EL (cell line): ENCODE results near the gene CCDC110.

Experiments used
- DNase-seq: peaks from one replicate; pipeline ENCODE4 v3.0.0-alpha.2; 2016

The CCDC110 gene

DNA sequence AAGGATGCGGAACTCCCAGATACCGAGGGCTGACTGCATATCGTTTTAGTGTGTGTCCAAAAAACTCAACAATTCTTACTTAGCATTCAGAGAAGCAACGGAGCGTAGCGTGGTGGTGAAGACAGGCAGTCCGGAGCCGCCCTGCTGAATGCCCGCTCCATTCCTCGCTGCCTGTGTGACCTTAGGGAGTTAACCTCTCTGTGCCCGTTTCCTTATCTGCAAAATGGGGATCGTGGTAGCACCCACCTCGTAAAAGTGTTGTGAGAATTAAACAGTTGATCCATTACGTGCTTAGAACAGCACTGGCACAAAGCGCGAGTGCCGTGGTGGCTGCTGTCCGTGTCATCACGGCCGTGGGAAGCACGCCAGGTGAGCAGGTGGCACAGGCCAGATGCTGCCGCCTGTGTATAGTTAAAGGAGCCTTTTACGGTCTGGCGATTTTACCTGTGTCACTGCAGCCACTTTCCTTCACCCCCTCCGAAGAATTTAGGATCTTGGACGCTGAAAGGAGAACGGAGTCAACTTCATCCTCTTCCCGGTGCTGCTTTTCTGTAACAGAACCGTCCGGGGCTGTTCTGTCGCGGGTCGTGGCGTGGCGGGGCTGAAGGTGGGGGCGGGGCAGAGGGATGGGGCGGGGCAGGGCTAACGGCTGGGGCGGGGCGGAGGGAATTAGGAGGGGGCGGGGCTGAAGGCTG is 885 bp downstream of the CCDC110 start:
- DNase-seq: peak; percentile 14

DNA sequence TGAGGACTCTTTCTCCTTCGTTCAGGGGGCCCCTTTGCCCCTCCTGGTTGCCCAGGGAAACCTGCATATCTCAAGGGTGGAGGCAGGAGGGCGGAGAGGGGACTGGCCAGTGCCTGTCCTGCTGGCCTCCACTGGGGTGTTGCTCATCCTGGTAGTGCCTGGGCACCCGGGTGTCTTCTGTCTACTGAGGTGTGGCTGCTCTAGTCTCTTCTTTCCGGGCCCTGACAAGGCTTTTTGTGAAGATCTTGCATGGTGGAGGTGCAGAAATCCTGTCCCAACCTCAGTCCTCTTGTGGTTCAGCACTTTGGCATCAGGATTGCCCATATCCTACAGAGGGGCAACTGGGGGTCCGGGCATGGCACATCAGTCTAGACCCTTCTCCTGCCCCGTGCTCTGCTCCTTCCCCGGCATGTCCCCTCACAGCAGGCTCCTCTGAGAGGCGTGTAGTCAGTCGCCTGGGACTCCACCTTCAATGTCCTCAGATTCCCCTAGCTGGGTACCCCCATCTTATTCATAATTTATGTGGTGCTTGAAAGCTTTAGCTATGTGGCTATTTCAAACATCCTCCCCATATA is 1.9 kb downstream of the CCDC110 start:
- no peak for DNase-seq

DNA sequence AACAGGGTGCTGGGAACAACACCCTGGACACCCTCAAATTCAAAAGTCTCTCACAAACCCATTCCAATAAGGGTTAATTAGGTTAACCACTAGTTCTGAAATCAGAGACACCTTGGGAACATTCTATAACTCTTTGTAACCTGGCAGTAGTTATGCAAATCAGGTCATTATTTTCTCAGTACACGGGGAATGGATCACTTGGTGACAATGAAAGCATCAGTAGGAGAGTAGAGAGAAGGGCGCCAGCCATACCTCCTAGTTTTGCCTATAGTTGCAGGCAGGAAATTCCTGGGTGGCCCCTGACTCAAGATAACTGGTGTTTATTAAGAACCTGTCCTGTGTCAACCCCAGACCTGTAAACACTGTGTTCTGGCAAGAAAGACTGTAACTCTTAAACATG is 2.5 kb downstream of the CCDC110 start:
- no peak for DNase-seq

DNA sequence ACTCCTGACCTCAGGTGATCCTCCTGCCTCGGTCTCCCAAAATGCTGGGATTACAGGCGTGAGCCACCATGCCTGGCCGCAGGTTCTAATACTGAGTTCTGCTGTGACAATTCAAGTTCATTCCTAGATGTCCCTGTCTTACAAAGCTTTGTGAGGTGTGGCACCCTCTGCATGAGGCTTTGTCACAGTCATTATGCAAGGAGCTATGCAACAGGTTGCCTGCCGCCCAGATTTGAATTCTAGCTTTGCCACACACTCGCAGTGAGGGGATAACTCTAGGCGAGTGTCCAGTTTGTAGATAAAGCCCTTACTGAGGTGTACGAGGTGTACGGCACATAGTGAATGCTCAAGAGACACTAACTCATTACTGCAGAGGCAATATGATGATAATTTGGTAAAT is 3.5 kb downstream of the CCDC110 start:
- no peak for DNase-seq

DNA sequence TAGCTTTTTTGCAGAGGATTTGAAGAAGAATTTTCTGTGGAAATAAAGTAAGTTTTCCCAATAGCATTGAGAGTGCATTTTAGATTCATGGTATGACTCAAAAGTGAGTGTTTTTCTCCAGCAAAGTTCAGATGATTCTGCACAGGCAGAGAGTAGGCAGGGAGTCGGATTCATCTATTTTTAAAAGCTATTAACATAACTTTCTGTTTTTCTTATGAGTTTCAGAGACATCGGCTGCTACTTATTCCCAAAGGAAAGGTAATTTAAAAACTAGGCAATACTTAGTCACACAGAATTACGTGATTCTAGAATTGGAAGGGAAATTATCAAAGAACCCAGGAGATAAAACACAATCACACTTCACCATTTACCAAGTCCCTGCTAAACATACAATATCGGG is 4.4 kb downstream of the CCDC110 start:
- DNase-seq: no peak

DNA sequence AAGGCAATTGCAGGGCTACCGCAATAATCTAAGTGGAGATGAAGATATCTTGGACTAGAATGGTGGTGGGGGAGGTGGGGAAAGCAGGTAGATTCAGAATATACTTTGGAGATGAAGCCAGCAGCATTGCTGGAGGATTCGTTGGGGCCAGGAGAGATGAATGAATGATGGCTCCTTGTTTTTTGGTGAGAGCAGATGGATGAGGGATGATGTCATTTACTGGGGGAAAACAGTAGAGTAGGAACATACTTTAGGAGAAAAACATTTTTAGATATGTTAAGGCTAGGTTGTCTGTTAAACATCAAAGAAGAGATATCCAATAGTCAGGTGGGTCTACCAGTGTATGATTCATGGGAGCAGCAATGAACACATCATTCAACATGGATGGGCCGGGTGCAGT is 5.8 kb downstream of the CCDC110 start:
- no peak for DNase-seq

DNA sequence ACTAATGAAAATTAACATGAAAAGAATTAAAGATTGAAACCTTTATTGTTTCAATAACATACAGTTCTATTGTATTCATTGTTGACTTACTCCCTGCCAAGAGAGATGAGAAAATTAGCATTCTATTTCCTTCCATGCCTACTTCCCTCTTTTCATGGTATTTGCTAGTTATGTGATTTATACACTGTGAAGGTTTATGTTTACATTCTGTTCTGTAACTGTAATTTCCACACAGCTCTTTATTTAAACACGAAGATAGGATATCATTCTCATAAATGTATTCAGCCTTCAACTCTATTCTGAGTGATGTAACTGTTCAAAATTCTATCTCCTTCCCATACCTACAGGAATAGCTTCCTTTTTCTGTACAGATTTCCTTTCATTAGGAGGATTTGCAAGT is 6.6 kb downstream of the CCDC110 start:
- no peak for DNase-seq

DNA sequence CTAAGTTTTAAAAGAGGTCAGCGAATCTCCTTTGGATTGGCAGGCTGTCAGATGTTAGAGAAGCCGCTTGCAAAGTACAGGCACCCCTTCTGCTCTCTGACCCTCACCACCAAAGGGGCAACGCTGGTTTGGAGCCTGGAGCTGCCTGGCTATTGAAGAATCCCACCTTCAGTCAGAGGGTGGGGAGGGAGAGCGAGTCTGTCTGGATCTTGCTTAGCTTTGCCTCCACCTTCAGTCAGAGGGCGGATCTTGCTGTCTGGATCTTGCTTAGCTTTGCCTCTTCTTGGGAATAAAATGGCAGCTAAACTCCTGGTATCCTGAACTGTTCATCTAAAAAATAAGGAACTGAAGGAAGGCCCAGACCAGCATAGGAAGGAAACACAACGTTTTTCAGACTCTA is 7.3 kb downstream of the CCDC110 start:
- no peak for DNase-seq

DNA sequence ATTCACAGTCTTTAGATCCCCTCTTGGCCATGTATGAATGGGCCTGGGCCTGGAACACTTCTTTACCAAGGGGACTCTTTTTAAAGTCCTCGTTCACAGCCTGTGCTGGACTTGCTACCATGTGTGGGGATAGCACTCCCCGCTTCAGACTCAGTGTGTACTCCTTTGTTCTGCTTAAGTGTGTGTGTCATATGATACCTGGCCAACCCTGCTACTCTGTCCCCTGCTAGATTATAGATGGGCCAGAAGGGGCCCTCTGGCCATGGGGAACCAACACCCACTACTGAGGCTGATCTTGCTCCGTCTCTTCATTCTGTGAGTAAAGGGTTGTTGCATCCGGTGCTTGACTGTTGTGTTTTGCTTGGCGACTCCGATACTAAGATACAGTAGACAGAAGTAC is 8.0 kb downstream of the CCDC110 start:
- DNase-seq: no peak

DNA sequence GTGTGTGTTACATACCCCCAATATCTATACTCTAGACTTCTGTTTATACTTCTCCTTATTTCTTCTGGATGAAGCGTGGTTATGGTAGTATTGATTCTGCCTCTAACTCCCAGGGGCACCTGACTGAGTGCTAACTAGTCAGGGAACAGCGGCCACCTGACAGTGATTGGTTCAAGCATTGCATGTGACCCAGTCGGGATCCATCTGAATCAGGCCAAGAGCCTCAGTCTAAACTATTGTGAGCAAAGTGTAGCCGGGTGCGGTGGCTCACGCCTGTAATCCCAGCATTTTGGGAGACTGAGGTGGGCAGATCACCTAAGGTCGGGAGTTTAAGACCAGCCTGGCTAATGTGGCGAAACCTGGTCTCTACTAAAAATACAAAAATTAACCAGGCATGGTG is 10.0 kb downstream of the CCDC110 start:
- no peak for DNase-seq

DNA sequence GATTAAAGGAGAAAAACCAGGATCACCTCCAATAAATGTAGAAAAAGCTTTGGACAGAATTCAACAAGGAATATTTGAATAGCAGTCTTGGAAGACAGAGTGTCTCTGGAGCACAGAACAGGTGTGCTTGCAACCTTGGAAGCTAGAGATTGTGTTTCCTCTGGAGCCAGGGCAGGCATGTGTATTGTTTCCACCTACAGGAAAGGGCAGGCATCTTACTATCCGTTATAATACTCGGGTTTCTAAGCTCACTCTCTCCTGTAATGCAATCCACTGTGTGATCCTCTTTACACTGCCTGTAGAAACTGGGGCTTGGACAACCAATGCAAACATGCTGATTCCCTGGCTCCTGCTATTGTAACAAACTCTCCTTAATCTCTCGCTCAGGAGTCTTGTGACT is 14.4 kb downstream of the CCDC110 start:
- no peak for DNase-seq

DNA sequence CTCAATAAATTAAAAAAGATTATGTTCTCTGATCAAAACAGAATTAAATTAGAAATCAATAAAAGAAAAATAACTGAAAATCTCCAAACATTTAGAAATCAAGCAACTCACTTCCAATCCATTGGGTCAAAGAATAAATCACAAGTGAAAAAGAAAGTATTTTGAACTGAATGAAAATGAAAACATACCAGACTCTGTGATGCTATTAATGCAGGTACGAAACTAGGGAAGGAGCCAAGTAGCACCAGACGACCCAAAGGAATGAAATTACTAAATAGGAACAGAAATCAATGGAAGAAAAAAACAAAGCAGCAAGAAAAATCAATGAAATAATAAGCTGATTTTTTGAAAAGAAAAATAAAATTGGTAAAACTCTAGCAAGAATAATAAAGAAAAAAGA is 15.4 kb downstream of the CCDC110 start:
- no peak for DNase-seq

DNA sequence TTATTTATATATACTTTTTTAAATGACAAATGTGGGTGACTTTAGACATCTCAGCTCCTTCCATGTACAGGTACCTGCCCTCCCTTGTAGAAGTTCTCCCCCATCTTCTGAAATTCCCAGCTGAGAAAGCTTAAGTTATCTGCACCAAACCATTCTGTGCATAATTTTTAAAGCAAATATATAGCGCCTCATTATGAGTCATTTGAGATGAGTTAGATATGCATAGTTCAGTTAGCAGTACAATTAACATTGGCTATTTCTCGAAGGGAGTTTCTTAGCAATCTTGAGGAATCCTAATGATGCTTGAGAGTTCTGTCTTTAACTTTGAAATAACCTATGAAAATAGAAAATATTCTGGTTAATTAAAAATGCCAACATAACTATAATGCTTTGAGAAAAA is 26.3 kb downstream of the CCDC110 start:
- DNase-seq: no peak

DNA sequence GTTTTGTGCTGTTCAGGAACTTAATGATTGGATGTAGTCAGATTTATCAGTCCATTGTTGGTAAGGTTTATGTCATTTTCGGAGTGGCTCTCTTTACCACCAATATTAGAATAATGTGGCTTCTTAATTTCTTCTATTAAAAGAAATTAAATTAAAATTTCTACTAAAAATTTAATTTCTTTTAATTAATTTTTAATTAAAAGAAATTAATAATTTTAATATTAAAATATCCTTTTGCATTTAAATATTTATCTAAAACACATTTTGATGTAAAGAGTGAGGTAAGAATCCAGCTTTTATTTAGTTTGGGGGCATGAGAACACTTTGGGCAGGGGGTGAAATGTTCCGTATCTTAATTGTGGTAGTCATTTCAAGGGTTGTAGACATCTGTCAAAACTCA is 30.1 kb downstream of the CCDC110 start:
- DNase-seq: no peak

DNA sequence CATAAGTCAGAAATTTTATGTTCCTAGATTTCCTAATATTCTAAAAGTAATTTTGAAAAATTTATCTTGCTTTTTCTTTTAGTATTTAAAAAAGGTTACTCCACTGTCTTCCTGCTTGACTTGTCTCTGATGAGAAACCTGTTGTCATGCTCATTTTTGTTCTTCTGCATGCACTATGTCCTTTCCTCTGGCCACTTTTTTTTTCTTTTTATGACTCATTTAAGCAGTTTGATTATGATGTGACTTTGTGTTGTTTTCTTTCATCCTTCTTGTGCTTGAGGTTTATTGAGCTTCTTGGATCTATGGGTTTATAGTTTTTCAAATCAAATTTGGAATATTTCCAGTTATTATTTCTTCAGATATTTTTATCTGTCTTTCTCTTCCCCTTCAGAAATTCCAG is 33.7 kb downstream of the CCDC110 start:
- no peak for DNase-seq

DNA sequence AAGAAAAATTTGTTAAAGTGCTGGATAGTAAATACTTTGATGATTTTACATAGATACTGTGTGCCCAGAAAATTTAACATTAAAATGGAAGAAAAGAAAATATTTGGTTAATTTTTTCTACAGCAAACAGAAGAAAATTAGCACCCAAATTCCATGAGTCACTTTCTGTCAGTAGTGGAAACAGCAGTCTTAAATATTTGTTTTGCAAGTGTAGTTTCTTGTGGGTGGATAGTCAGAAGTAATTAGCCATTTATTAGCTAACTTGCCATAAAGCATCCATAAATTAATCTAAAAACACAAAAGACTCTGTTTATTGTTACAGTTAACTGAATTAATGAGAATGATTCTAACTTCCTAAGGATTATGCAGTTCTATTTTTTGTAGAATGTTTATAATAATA is 36.1 kb downstream of the CCDC110 start:
- DNase-seq: no peak

DNA sequence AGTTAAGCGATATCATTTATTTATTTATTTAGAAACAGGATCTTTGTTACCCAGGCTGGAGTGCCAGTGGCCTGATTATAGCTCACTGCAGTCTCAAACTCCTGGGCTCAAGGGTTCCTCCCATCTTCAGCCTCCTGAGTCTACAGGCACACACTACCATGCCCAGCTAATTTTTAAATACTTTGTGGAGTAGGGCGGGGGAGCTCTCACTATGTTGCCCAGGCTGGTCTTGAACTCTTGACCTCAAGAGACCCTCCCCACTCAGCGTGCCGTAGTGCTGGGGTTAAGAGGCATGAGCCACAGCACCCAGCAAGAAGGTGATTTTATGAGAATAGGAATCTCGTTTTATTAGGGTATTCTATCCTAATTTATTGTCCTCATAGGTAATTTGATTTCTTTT is 41.9 kb downstream of the CCDC110 start:
- DNase-seq: no peak

DNA sequence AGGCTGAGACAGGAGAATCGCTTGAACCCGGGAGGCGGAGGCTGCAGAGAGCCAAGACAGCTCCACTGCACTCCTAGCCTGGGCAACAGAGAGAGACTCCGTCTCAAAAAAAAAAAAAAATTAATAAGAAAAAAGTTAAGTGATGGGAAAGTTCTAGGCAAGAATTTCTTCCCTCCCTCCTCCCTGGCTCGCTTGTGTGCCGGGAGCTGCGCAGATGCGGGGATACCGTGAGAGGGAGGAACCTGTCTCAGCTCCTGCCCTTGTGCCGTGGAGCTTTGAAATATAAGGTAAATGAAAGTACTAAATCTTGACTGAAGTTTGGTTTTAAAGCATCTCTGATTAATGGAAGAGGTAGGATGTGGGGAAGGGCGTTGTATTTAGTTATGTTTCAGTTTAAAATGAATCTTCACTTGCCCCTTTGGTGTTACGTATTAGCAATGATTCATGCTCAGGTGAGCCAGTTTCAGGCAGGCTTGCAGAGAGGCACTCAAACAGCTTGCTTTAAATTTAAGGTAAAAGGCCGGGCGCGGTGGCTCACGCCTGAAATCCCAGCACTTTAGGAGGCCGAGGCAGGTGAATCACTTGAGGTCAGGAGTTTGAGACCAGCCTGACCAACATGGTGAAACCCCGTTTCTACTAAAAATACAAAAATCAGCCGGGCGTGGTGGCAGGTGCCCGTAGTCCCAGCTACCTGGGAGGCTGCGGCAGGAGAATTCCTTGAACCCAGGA is 44.4 kb downstream of the CCDC110 start:
- DNase-seq: no peak

DNA sequence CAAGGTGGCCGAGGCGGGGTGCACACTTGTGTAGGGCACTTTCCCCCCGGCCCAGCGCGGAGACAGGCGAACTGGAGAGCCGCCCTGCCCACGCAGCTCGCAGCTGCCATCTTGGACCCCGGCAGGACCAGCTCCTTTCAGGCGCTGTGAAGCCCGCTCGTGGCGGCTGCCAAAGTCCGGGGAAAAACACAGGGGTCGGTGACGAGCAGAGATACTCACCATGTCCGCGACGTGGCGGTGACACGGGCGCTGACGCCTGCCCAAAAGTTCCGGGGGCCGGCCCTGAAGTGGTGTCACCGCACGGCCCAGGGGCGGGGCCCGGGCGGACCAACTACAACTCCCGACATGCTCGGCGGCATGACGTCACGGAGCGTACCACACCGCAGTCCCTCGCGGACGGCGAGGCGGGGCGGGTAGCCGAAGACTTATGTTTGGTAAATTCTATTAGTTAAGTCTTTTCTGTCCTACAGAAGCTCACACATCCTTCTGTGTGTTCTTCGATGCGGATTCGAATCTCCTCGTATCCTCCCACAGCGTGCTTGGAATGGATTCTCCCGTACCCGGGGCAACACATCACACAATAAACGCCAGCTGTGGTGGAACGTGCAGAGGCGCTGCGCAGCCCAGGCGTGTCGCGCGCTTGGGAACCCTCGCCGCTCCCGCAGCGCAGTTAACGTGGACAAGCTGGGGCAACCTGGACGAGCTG is 45.7 kb downstream of the CCDC110 start, which contains the start of gene UFSP2:
TSS of gene UFSP2 (minus strand) at position 318 of the 706 bp plus-strand sequence. CDS start at position 222, 96 bp downstream.
- peak; percentile 83 for DNase-seq

DNA sequence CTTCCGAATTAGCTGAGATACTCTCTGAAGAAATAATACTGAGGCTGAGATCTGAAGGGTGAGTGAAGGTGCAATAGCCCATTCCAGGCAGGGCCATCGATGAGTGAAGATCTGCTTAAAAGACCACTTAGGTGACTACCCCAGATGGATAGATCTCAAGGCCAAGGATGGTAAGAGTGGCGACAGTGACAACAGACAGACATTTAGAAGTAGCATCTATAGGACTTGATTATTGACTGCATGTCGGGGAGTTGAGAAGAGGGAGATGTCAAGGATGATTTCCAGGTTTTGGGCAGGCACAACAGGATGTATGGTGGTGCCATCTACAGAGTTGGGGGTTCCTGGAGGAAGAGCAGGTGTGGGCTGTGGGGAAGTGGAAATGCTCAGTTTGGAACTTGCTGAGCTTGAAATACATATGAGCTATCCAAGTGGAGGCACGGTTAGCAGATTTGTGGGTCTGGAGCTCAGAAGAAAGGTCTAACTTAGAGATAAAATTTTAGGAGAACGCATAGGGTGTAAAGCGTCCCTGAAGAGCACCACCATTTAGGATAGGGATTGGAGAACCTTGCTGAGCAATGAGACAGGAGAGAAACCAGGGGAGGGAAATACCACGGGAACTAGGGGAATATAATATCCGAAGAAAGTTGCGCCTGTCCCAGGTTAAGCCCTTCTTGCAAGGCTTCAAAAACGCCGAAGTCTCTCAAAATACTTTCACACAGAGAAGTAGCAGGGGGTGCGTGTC is 46.5 kb downstream of the CCDC110 start:
- no peak for DNase-seq

DNA sequence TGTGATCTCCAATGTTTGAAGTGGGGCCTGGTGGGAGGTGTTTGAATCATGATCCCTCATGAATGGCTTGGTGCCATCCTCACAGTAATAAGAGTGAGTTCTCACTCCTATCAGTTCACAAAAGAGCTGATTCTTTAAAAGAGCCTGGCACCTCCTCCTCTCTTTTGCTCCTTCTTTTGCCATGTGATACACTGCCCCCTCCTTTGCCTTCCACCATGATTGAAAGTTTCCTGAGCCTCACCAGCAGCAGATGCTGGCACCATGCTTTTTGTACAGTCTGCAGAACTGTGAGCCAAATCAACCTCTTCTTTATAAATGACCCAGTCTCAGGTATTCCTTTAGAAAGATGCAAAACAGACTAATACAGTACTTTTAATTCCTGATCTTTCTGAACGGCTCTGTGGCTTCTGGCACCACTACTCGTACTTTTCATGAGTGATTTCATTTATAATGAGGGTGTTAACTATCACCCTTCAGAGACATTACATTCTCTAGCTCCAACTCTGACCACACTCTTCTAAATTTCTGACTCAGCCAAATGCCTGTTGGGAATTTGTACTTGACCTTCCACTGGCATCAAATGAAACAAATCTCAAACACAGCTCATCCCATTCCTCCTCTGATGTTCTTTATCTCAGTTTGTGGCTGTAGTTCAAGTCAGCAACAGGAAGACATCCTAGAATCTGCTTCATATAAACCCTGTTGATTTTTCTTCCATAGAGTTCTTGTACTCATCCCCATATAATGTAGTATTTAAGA is 50.0 kb downstream of the CCDC110 start:
- DNase-seq: peak; percentile 51

DNA sequence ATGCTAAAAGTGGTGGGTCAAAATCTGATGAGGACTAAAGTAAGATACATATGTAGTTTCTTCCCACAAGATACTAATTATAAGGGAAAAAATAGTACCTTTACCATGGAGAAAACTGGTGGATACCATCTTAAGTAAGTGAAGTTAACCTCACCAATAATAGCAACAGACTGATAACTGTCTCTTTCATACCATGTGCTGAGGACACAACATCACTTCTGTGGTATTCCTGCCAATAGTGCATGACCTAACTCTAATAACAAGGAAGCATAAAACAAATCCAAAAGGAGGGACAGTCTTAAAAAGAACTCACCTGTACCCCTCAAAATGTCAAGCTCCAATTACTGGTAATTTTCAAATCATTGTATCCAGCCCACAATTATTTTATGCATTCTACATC is 54.6 kb downstream of the CCDC110 start:
- DNase-seq: no peak
